T-helper 17 cell (primary cell): Measurements from ENCODE around the gene IL17RC. TPM values are rescaled to one million over a fixed set of nuclear protein-coding genes. Genes with fewer than 3 reads are reported as not detected.
A peak's percentile ranks its signal among the peaks of the same experiment; 100 is the strongest.
"Not testable (repeated sequence)": the region's sequence is repeated elsewhere in the genome, so short reads cannot be mapped to it uniquely, and the experiment has no call there.

Experiments used
- ATAC-seq: fragments of 150-1000 bp; cut with Tn5 transposase; 2 replicates; pipeline ENCODE4 v1.10.0; 2021; ENCODE audit warnings: mild to moderate bottlenecking, moderate library complexity
- DNase-seq, 3 donors: peaks; one replicate each; pipeline versions ENCODE4 v3.0.0 to v3.0.0-alpha.2; 2020 to 2021
- H3K9me3 ChIP-seq: one replicate; pipeline ENCODE4 v1.7.0; 2013; ENCODE audit warnings: low read length, mild to moderate bottlenecking; ENCODE audit not compliant: control insufficient read depth, poor library complexity, severe bottlenecking
- H3K27ac Mint-ChIP-seq: one replicate; pipeline ENCODE4 v1.8.0; 2022; ENCODE audit warnings: mild to moderate bottlenecking, moderate library complexity, mixed read lengths
- H3K27me3 Mint-ChIP-seq: one replicate; pipeline ENCODE4 v1.8.0; 2022; ENCODE audit warnings: mixed read lengths
- H3K36me3 Mint-ChIP-seq: one replicate; pipeline ENCODE4 v1.8.0; 2022; ENCODE audit warnings: low read depth, mixed read lengths
- H3K4me1 Mint-ChIP-seq: one replicate; pipeline ENCODE4 v1.8.0; 2022; ENCODE audit warnings: mild to moderate bottlenecking, mixed read lengths
- H3K4me3 Mint-ChIP-seq: one replicate; pipeline ENCODE4 v1.8.0; 2022; ENCODE audit warnings: mild to moderate bottlenecking, moderate library complexity, mixed read lengths
- total RNA-seq, 4 donors: library from RNA in 2 of 4; stranded (reverse) in 2 of 4; gene quantifications; one replicate each; pipeline ENCODE4 v1.2.3 and lab custom pipeline; 2022 to 2026

Gene IL17RC
- total RNA-seq, 2 donors from 2014 or later = 0.47 to 0.92 TPM

DNA sequence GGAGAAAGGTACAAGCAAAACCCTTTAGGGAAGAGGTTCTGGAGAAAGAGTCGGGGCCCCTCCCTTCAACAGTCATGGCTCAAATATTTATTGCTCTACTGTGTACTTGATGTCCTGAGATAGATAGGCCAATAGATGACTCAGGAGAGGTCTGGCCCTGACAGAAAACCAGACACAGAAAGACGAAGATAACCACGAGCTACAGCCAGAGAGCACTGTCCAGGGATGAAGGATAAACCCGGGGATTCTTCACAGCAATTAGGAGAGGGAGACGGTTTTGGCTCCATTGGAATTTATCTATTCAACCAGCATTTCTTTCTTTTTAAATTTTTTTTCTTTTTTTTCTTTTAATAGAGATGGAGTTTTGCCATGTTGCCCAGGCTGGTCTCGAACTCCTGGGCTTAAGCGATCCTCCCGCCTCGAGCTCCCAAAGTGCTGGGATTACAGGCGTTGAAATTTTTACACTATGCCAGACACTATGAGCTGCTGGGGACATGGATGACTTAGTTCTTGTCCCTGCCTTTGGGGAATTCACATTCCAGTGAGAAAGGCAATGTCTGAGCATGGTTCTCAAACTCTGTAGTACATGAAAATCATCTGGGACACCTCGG, 32.2 kb upstream of the IL17RC start:
- ATAC-seq (no peak), DNase-seq (no peak)
- H3K9me3 ChIP-seq = no peaks in the 10 kb centered on the region
- no peak overlapping the region for H3K4me3 Mint-ChIP-seq
- H3K27ac Mint-ChIP-seq = no peak overlapping the region
- no peaks in the 10 kb centered on the region for H3K4me1 Mint-ChIP-seq
- H3K27me3 Mint-ChIP-seq = peaks cover 3% of the 10 kb centered on the region
- H3K36me3 Mint-ChIP-seq = no peaks in the 10 kb centered on the region

- Mint-ChIP-seq H3K27me3 (no peaks in the 10 kb centered on the region), H3K4me1 (peaks cover 3% of the 10 kb centered on the region), H3K4me3 (no peak overlapping the region), H3K36me3 (peaks cover 2% of the 10 kb centered on the region), H3K27ac (no peak overlapping the region)
- ATAC-seq (no peak), DNase-seq (no peak)
- no peaks in the 10 kb centered on the region for H3K9me3 ChIP-seq
These were observed 30.6 kb upstream of the IL17RC start for GRCh38 chr3:9886328-9886727.

DNA sequence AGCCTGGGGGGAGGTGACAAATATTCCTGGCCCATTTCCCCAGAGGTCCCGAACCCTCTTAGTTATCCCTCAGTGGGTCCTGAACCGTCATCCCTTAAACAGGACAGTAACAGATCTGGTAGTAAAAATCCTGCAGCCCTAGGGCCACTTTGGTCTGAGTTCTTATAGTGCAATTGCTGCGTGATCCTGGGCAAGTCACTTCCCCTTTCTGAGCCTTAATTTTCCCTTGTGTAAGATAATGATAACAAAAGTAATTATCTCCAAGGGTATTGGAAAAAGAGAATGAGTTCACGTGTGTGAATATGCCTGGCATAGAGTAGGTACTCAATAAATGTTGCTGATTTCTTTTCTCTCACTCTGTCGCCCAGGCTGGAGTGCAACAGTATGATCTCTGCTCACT, 29.4 kb upstream of the IL17RC start:
- Mint-ChIP-seq H3K36me3 (peaks cover 2% of the 10 kb centered on the region), H3K4me1 (peaks cover 8% of the 10 kb centered on the region), H3K4me3 (no peak overlapping the region), H3K27ac (no peak overlapping the region), H3K27me3 (no peaks in the 10 kb centered on the region)
- ATAC-seq (no peak), DNase-seq (no peak)
- no peaks in the 10 kb centered on the region for H3K9me3 ChIP-seq

DNA sequence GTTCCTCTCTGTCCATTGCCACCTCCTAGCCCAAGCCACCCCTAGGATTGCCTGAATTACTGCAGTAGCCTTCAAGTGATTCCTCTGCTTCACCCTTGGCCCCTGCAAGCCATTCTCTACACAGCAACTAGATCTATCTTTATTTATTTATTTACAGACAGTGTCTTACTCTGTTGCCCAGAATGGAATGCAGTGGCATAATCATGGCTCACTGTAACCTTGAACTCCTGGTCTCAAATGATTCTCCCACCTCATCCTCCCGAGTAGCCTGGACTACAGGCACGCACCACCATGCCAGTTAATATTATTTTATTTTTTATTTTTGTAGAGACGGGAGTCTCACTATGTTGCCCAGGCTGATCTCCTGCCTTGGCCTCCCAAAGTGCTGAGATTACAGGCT, 28.4 kb upstream of the IL17RC start:
- H3K36me3 Mint-ChIP-seq = peaks cover 8% of the 10 kb centered on the region
- no peak overlapping the region for H3K4me3 Mint-ChIP-seq
- no peaks in the 10 kb centered on the region for H3K27me3 Mint-ChIP-seq
- H3K27ac Mint-ChIP-seq = peak overlapping the region; percentile 81
- no peak for DNase-seq
- H3K4me1 Mint-ChIP-seq = peaks cover 15% of the 10 kb centered on the region
- H3K9me3 ChIP-seq = no peaks in the 10 kb centered on the region
- ATAC-seq = no peak

- Mint-ChIP-seq H3K27me3 (no peaks in the 10 kb centered on the region), H3K27ac (peak overlapping the region; percentile 97), H3K4me1 (peaks cover 19% of the 10 kb centered on the region), H3K4me3 (no peak overlapping the region), H3K36me3 (peaks cover 8% of the 10 kb centered on the region)
- H3K9me3 ChIP-seq = no peaks in the 10 kb centered on the region
- DNase-seq = no peak
- no peak for ATAC-seq
These were observed 27.5 kb upstream of the IL17RC start for GRCh38 chr3:9889405-9889804.

- H3K4me3 Mint-ChIP-seq = peak within 1 kb of the TSS; percentile 98
- H3K36me3 Mint-ChIP-seq = peaks cover 8% of the 10 kb centered on the region
- H3K9me3 ChIP-seq = no peaks in the 10 kb centered on the region
- DNase-seq = peak; percentile 84 to 87 (median 86)
- no peaks in the 10 kb centered on the region for H3K27me3 Mint-ChIP-seq
- peaks cover 26% of the 10 kb centered on the region for H3K4me1 Mint-ChIP-seq
- peak; percentile 95 for ATAC-seq
- peak within 1 kb of the TSS; percentile 97 for H3K27ac Mint-ChIP-seq
These were observed 26.4 kb upstream of the IL17RC start, which contains the start of gene JAGN1 for GRCh38 chr3:9890249-9891071. TSS of gene JAGN1 (plus strand) at chr3:9890610. CDS start at chr3:9890723, 113 bp downstream.

- peak; percentile 1 for ATAC-seq
- no peaks in the 10 kb centered on the region for H3K9me3 ChIP-seq
- Mint-ChIP-seq H3K36me3 (peaks cover 8% of the 10 kb centered on the region), H3K27me3 (no peaks in the 10 kb centered on the region), H3K27ac (peak overlapping the region; percentile 97), H3K4me1 (peaks cover 28% of the 10 kb centered on the region), H3K4me3 (peak overlapping the region; percentile 98)
- DNase-seq = no peak
These were observed 25.8 kb upstream of the IL17RC start for GRCh38 chr3:9891072-9891622.

DNA sequence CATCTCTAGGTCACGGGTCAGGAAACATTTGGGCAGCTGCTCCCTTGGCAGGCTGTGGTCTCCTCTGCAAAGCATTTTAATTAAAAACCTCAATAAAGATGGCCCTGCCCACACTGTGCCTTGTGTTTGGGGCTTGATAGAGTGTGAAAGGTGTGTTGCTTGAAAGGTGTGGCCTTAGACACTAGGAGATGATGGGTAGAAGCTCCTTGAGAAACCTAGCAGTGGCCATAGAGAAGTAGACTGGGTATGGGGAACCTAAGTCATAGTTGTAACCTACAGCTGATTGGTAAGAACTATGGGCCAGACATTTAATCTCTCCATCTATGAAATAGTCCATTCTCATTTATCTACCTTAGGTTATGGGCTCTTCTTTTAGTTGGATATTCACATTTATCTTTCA, 23.2 kb upstream of the IL17RC start:
- peaks cover 8% of the 10 kb centered on the region for H3K36me3 Mint-ChIP-seq
- peaks cover 37% of the 10 kb centered on the region for H3K4me1 Mint-ChIP-seq
- ATAC-seq (no peak), DNase-seq (no peak)
- H3K4me3 Mint-ChIP-seq = no peak overlapping the region
- H3K9me3 ChIP-seq = no peaks in the 10 kb centered on the region
- no peaks in the 10 kb centered on the region for H3K27me3 Mint-ChIP-seq
- H3K27ac Mint-ChIP-seq = peak overlapping the region; percentile 57

GRCh38 chr3:9895715-9896114, 21.2 kb upstream of the IL17RC start:
- not testable (repeated sequence) for H3K9me3 ChIP-seq, H3K4me3 Mint-ChIP-seq, DNase-seq, H3K36me3 Mint-ChIP-seq, H3K27me3 Mint-ChIP-seq, ATAC-seq, H3K27ac Mint-ChIP-seq
- peaks cover 39% of the 10 kb centered on the region for H3K4me1 Mint-ChIP-seq

DNA sequence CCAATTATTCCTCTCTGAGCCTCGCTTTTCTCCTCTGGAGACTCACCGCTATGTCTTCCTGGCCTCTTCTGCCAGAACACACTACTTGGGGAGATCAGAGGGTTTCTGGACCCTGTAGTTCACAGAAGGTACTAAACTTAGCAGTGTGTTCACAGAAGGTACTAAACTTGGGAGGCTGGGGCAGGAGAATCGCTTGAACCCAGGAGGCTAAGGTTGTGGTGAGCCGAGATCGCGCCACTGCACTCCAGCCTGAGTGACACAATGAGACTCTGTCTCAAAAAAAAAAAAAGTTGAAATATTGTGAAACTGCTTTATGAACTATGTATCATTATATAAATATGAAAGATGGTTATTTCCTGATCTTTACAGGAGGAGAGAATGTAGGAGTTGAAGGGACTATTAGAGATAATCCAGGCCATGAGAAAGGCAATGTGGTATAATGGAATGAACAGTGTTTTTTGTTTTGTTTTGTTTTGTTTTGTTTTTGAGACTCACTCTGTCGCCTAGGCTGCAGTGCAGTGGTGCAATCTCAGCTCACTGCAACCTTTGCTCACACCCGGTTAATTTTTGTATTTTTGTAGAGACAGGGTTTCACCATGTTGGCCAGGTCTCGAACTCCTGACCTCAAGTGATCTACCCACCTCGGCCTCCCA, 20.0 kb upstream of the IL17RC start:
- H3K9me3 ChIP-seq, ATAC-seq, H3K27me3 Mint-ChIP-seq, H3K36me3 Mint-ChIP-seq, H3K4me3 Mint-ChIP-seq, DNase-seq: not testable (repeated sequence)
- peaks cover 44% of the 10 kb centered on the region for H3K4me1 Mint-ChIP-seq
- peak overlapping the region; percentile 14 for H3K27ac Mint-ChIP-seq

GRCh38 chr3:9897408-9898372, 19.2 kb upstream of the IL17RC start:
- H3K36me3 Mint-ChIP-seq = peaks cover 5% of the 10 kb centered on the region
- DNase-seq = no peak
- no peaks in the 10 kb centered on the region for H3K27me3 Mint-ChIP-seq
- ATAC-seq = no peak
- H3K4me1 Mint-ChIP-seq = peaks cover 46% of the 10 kb centered on the region
- H3K27ac Mint-ChIP-seq = peak overlapping the region; percentile 63
- H3K4me3 Mint-ChIP-seq = no peak overlapping the region
- no peaks in the 10 kb centered on the region for H3K9me3 ChIP-seq

DNA sequence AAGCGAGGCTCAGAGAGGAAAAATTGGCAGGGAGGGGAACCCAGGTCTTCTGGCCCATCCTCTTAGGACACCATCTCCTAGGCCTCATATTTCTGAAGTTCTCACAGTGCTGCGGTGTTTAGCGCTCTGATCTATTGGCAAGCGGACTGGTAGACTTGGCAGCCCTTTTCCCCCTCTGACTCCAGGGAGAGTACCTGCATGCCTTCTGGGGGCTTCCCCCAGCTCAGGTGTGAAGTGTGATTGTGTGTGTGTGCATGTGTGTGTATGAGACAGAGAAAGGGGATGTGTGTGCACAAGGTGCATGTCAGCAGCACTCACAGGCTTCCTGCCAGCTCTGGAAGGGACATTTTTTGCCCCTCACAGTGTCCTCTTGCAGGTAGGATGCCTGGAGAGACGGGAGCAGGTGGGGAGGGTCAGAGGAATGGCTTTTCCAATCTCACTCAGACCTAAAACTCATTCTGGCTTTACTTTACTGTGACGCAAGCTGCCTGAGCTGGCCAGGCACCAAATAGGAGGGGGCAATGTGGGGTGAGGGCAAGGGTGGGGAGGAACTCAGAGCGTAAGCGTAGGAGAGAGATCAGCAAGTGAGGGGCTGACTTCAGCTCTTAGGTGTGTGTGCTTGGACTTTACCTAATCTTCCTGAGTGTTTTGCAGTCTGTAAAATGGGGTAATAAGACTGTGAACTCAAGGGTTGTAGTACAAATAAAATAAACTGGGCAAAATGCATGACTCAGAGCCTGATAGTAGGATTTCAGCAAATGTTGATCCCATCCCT, 18.2 kb upstream of the IL17RC start:
- Mint-ChIP-seq H3K27me3 (no peaks in the 10 kb centered on the region), H3K36me3 (no peaks in the 10 kb centered on the region), H3K4me3 (no peak overlapping the region), H3K27ac (peak overlapping the region; percentile 63), H3K4me1 (peaks cover 50% of the 10 kb centered on the region)
- ATAC-seq = no peak
- H3K9me3 ChIP-seq = no peaks in the 10 kb centered on the region
- DNase-seq = no peak
